ENCODE results near the gene PSMG4.

The PSMG4 gene

GRCh38 chr6:3269281-3269975, 10.7 kb downstream of the PSMG4 start:
- H3K36me3 ChIP-seq: peaks cover 59% of the 10 kb centered on the region
- no peak for DNase-seq
- H3K27ac ChIP-seq: no peak overlapping the region
- no peak overlapping the region for H3K4me3 ChIP-seq (ENCODE audit: low read depth, low read length)
- no peak for TF ChIP-seq CTCF (IDR thresholded peaks at IDR 0.05; ENCODE audit: low read depth, low read length)
- H3K27me3 ChIP-seq (ENCODE audit: insufficient read depth, low read depth, severe bottlenecking): no peaks in the 10 kb centered on the region
- H3K9me3 ChIP-seq (ENCODE audit: severe bottlenecking): no peaks in the 10 kb centered on the region

- DNase-seq: no peak
- peaks cover 56% of the 10 kb centered on the region for H3K36me3 ChIP-seq
- H3K4me3 ChIP-seq (ENCODE audit: low read depth, low read length): no peak overlapping the region
Measured at GRCh38 chr6:3270258-3270657, 11.5 kb downstream of the PSMG4 start.

GRCh38 chr6:3271756-3272155, 13.0 kb downstream of the PSMG4 start:
- Histone ChIP-seq H3K4me3 (ENCODE audit: low read depth, low read length) (no peak overlapping the region), H3K27ac (no peak overlapping the region), H3K9me3 (ENCODE audit: severe bottlenecking) (no peaks in the 10 kb centered on the region), H3K27me3 (ENCODE audit: insufficient read depth, low read depth, severe bottlenecking) (no peaks in the 10 kb centered on the region), H3K36me3 (peaks cover 53% of the 10 kb centered on the region)
- no peak for DNase-seq
- no peak for TF ChIP-seq CTCF (IDR thresholded peaks at IDR 0.05; ENCODE audit: low read depth, low read length)

More at GRCh38 chr6:3270258-3270657, 11.5 kb downstream of the PSMG4 start:
- Histone ChIP-seq H3K9me3 (ENCODE audit: severe bottlenecking) (no peaks in the 10 kb centered on the region), H3K27ac (no peak overlapping the region), H3K27me3 (ENCODE audit: insufficient read depth, low read depth, severe bottlenecking) (no peaks in the 10 kb centered on the region)
- no peak for TF ChIP-seq CTCF (IDR thresholded peaks at IDR 0.05; ENCODE audit: low read depth, low read length)

- H3K36me3 ChIP-seq: peaks cover 50% of the 10 kb centered on the region
Measured at GRCh38 chr6:3272911-3273547, 14.3 kb downstream of the PSMG4 start.

GRCh38 chr6:3273707-3274521, 15.2 kb downstream of the PSMG4 start:
- Histone ChIP-seq H3K4me3 (ENCODE audit: low read depth, low read length) (no peak overlapping the region), H3K27me3 (ENCODE audit: insufficient read depth, low read depth, severe bottlenecking) (no peaks in the 10 kb centered on the region), H3K27ac (no peak overlapping the region), H3K36me3 (peaks cover 47% of the 10 kb centered on the region), H3K9me3 (ENCODE audit: severe bottlenecking) (no peaks in the 10 kb centered on the region)
- no peak for TF ChIP-seq CTCF (IDR thresholded peaks at IDR 0.05; ENCODE audit: low read depth, low read length)
- no peak for DNase-seq

More at GRCh38 chr6:3272911-3273547, 14.3 kb downstream of the PSMG4 start:
- H3K4me3 ChIP-seq (ENCODE audit: low read depth, low read length): no peak overlapping the region
- DNase-seq: no peak
- H3K9me3 ChIP-seq (ENCODE audit: severe bottlenecking): no peaks in the 10 kb centered on the region
- H3K27me3 ChIP-seq (ENCODE audit: insufficient read depth, low read depth, severe bottlenecking): no peaks in the 10 kb centered on the region
- no peak for TF ChIP-seq CTCF (IDR thresholded peaks at IDR 0.05; ENCODE audit: low read depth, low read length)
- H3K27ac ChIP-seq: no peak overlapping the region
